Neural progenitor cell (in vitro differentiated cells): Measurements from ENCODE around the gene FAM221B.

Experiments used
- CTCF ChIP-seq: fragments of 200-600 bp; sonication (generic); IDR thresholded peaks from 2 replicates; pipeline ENCODE4 v1.5.1; 2017; ENCODE audit warnings: antibody characterized with exemption, mild to moderate bottlenecking
- EZH2 ChIP-seq: fragments of 200-600 bp; sonication (generic); IDR thresholded peaks from 2 replicates; pipeline ENCODE4 v1.6.1; 2017; ENCODE audit warnings: antibody characterized with exemption, mild to moderate bottlenecking, moderate library complexity
- EZH2phosphoT487 ChIP-seq: fragments of 200-600 bp; sonication (generic); IDR thresholded peaks from 2 replicates; pipeline ENCODE4 v1.6.1; 2017; ENCODE audit warnings: antibody characterized with exemption

DNA sequence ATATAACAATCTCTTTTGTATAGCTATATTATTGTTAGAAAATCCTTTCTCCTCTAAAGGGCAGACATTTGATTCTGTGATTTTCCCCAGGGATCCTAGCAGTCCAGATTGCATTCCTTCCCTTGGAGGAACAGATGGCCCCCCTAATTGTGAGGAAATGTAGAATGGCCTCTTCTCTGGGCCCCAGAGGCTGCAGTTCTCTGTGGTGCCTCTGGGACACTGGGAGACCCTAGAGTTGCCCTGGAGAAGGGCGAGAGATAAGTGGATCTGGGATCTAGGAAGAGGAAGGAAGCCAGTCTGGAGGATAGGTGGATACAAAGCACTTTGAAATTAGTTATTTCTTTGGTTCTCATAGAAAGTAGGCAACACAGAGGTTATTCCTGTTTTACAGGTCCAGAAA, 11.8 kb downstream of the FAM221B start:
- TF ChIP-seq CTCF (peak; percentile 28), EZH2 (no peak), EZH2phosphoT487 (no peak)
